OCI-LY7 (cell line): ENCODE data around the gene RGS7BP. TPM values are rescaled to one million over a fixed set of nuclear protein-coding genes. Genes with fewer than 3 reads are reported as not detected.

Experiments
- BruUV-seq: library from RNA; stranded (reverse); fragments of 400-500 nt; replicated peaks from 2 replicates; lab custom pipeline; 2021; lab: Mats Ljungman, UMichigan
- CTCF ChIA-PET: fragments of 300-600 bp; sonication (Branson Sonifier 250); formaldehyde crosslinking; loops from one replicate; lab custom pipeline; 2022; ENCODE audit warnings: antibody characterized with exemption; ENCODE audit not compliant: unreplicated experiment; lab: Charles Lee
- POLR2A ChIA-PET: fragments of 300-600 bp; sonication (Branson Sonifier 250); formaldehyde crosslinking; loops from one replicate; lab custom pipeline; 2022; ENCODE audit warnings: antibody characterized with exemption; lab: Charles Lee
- DNase-seq: peaks from one replicate; pipeline ENCODE4 v3.0.0-alpha.2; 2015; ENCODE audit warnings: low spot score
- H2AFZ ChIP-seq: fragments of 200-600 bp; sonication (generic), shearing (Covaris generic); 2 replicates; pipeline ENCODE4 v1.6.1; 2014; ENCODE audit warnings: mild to moderate bottlenecking, antibody characterized with exemption, low read length, moderate library complexity
- H3K27ac ChIP-seq: fragments of 200-600 bp; sonication (generic); 2 replicates; pipeline ENCODE4 v1.5.1; 2014; ENCODE audit warnings: mixed run types, low read depth, mild to moderate bottlenecking, moderate library complexity, low read length, inconsistent platforms; ENCODE audit not compliant: poor library complexity, severe bottlenecking
- H3K36me3 ChIP-seq: fragments of 200-600 bp; sonication (generic); 2 replicates; pipeline ENCODE4 v1.6.1; 2014; ENCODE audit warnings: mild to moderate bottlenecking, antibody characterized with exemption, low read length, moderate library complexity, mixed read lengths; ENCODE audit not compliant: insufficient read depth
- H3K4me1 ChIP-seq: fragments of 200-600 bp; sonication (generic); 2 replicates; pipeline ENCODE4 v1.5.1; 2014; ENCODE audit warnings: mild to moderate bottlenecking, low read length; ENCODE audit not compliant: insufficient read depth, poor library complexity, severe bottlenecking
- H3K4me2 ChIP-seq: fragments of 200-600 bp; sonication (generic); 2 replicates; pipeline ENCODE4 v1.6.1; 2014; ENCODE audit warnings: mild to moderate bottlenecking, low read length
- H3K4me3 ChIP-seq: fragments of 200-600 bp; sonication (generic); 2 replicates; pipeline ENCODE4 v1.5.1; 2014; ENCODE audit warnings: mild to moderate bottlenecking, low read depth, low read length; ENCODE audit not compliant: poor library complexity, severe bottlenecking
- H3K79me2 ChIP-seq: fragments of 200-600 bp; sonication (generic); 2 replicates; pipeline ENCODE4 v1.6.1; 2016; ENCODE audit warnings: low read depth, mild to moderate bottlenecking, low read length, moderate library complexity, mixed read lengths; ENCODE audit not compliant: insufficient read depth
- H3K9me2 ChIP-seq: fragments of 200-600 bp; sonication (generic); 2 replicates; pipeline ENCODE4 v1.6.1; 2016; ENCODE audit warnings: mild to moderate bottlenecking, low read length, mixed read lengths; ENCODE audit not compliant: insufficient read depth
- H3K9me3 ChIP-seq: fragments of 200-600 bp; sonication (generic); 2 replicates; pipeline ENCODE4 v1.6.1; 2014; ENCODE audit warnings: mild to moderate bottlenecking, mixed run types, low read length, mixed read lengths
- H4K20me1 ChIP-seq: fragments of 200-600 bp; sonication (generic); 2 replicates; pipeline ENCODE4 v1.6.1; 2014; ENCODE audit warnings: mild to moderate bottlenecking, antibody characterized with exemption, low read length, moderate library complexity, mixed read lengths; ENCODE audit not compliant: insufficient read depth
- EZH2phosphoT487 ChIP-seq: fragments of 200-600 bp; sonication (generic); IDR thresholded peaks from 2 replicates; pipeline ENCODE4 v1.6.1; 2018; ENCODE audit warnings: low read depth, borderline replicate concordance, mild to moderate bottlenecking, mixed run types, antibody characterized with exemption, low read length, moderate library complexity, mixed read lengths
- intact Hi-C: fragments of 100-400 bp; cut with micrococcal nuclease; formaldehyde crosslinking; loops from one replicate; pipeline ENCODE4 v1.10.0; 2022; ENCODE audit not compliant: unreplicated experiment
- total RNA-seq, 2 experiments: library from RNA; depleted of rRNA in 1 of 2; stranded (reverse); fragments of >200 nt in 1 of 2; shearing (Covaris generic) in 1 of 2; gene quantifications; 2 replicates each; pipeline ENCODE4 v1.2.3, GENCODE V29; 2014 to 2022
- TF ChIP-seq, protein P1 (sequence below): fragments of 200-600 bp; sonication (generic); conservative IDR thresholded peaks from 2 replicates; pipeline ENCODE4 v1.5.1; 2014; ENCODE audit warnings: mild to moderate bottlenecking, antibody characterized with exemption, low read length, moderate library complexity, mixed read lengths

Gene RGS7BP
- total RNA-seq, 2 experiments from 2014 or later, result not detected

DNA sequence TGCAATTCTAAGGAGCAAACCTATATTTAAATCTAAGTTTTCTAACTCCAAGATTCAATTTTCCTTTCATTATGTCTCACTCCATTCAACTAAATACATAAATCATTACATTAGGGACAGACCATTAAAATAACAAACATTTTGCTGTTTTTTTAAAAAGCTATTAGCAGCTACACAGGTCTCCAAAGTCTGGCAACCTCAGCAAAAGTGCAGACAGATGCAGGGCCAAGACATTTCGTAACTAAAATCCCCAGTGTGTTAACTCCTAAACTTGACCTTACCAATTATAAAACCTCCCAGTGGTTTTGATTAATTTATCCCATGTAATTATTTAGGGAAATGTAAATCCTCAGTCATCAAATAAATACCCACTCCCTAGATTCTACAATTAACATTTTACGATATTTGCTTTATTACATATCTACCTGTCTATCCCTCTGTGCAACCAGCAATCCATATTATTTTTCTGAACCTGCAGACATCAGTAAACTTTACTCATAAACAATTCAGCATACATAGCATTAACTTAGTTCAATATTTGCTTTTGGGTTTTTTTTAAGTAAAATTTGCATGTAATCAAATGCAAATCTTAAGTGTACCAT is 64.7 kb downstream of the RGS7BP start:
- no peaks in the 10 kb centered on the region for H4K20me1 ChIP-seq
- no peak for DNase-seq

DNA sequence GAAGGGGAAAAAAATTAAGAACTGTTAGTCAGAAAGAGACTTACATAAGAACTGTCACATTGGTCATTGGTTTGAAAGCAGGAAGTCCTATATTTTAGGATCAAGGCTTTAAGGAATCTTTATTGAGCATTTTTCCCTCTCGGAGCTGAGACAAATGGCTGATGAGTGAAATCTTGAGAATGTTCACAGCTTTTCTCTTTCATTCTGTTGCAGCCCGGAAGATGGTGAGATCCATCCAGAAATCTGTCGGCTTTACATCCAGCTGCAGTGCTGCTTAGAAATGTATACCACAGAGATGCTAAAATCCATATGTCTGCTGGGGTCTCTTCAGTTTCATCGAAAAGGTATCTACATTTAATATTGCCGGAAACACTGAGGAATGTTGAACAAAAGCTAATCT is 69.7 kb downstream of the RGS7BP start:
- Histone ChIP-seq H3K4me2 (no peak overlapping the region), H3K36me3 (no peaks in the 10 kb centered on the region), H4K20me1 (no peaks in the 10 kb centered on the region), H3K9me2 (no peaks in the 10 kb centered on the region), H3K4me3 (no peak overlapping the region), H3K79me2 (no peaks in the 10 kb centered on the region), H3K4me1 (no peaks in the 10 kb centered on the region), H3K9me3 (no peaks in the 10 kb centered on the region), H3K27ac (no peak overlapping the region), H2AFZ (no peak overlapping the region)
- ChIA-PET CTCF (no interaction called here), POLR2A (interaction anchor here (0.6 to 0.7 kb wide), 3 partner anchors 9 to 1806 kb away, joined by 3 to 4 read pairs (median 3); no protein-coding TSS in a partner anchor)
- BruUV-seq, result no TSS peak
- no peak for DNase-seq
- TF ChIP-seq, protein P1, sequence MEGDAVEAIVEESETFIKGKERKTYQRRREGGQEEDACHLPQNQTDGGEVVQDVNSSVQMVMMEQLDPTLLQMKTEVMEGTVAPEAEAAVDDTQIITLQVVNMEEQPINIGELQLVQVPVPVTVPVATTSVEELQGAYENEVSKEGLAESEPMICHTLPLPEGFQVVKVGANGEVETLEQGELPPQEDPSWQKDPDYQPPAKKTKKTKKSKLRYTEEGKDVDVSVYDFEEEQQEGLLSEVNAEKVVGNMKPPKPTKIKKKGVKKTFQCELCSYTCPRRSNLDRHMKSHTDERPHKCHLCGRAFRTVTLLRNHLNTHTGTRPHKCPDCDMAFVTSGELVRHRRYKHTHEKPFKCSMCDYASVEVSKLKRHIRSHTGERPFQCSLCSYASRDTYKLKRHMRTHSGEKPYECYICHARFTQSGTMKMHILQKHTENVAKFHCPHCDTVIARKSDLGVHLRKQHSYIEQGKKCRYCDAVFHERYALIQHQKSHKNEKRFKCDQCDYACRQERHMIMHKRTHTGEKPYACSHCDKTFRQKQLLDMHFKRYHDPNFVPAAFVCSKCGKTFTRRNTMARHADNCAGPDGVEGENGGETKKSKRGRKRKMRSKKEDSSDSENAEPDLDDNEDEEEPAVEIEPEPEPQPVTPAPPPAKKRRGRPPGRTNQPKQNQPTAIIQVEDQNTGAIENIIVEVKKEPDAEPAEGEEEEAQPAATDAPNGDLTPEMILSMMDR, result no peak
- no peak for TF ChIP-seq EZH2phosphoT487
- intact Hi-C loops, result no loop called here

More for the DNA sequence above, 64.7 kb downstream of the RGS7BP start:
- CTCF ChIA-PET, result no interaction called here
- Histone ChIP-seq H3K27ac (no peak overlapping the region), H3K9me3 (no peaks in the 10 kb centered on the region), H3K36me3 (no peaks in the 10 kb centered on the region), H3K79me2 (no peaks in the 10 kb centered on the region), H3K4me3 (no peak overlapping the region), H2AFZ (no peak overlapping the region), H3K4me2 (no peak overlapping the region), H3K4me1 (no peaks in the 10 kb centered on the region), H3K9me2 (no peaks in the 10 kb centered on the region)
- intact Hi-C loops, result no loop called here
- BruUV-seq, result no TSS peak
- TF ChIP-seq, protein P1, result no peak
- TF ChIP-seq EZH2phosphoT487, result no peak
- POLR2A ChIA-PET, result interaction anchor here (0.6 kb wide), 1 partner anchor 35 kb away, joined by 3 read pairs; no protein-coding TSS in a partner anchor

DNA sequence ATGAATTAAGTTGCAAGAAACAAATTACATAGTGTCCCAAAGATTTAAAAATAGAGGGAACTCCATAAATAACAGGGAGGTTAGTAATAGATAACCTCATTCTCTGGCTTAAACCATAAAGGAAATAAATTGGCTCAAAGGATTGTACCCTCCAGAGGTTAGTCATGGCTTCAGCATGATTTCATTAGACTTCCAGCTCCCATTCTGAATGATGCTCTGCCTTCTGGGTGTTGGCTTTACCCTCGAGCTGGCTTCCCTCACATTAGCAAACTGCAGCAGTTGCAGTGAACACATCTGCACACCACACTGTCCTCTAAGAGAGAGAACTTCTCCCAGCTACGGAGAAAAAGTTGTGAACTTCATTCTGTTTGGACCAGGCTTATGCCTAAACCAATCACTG is 70.4 kb downstream of the RGS7BP start:
- H3K27ac ChIP-seq, result no peak overlapping the region
- H2AFZ ChIP-seq, result no peak overlapping the region
- H3K9me3 ChIP-seq, result no peaks in the 10 kb centered on the region
- ChIA-PET CTCF (no interaction called here), POLR2A (interaction anchor here (0.7 kb wide), 1 partner anchor 9 kb away, joined by 3 read pairs; no protein-coding TSS in a partner anchor)
- no peak overlapping the region for H3K4me2 ChIP-seq
- H4K20me1 ChIP-seq, result no peaks in the 10 kb centered on the region
- no peak overlapping the region for H3K4me3 ChIP-seq
- no peaks in the 10 kb centered on the region for H3K4me1 ChIP-seq
- BruUV-seq, result no TSS peak
- no peaks in the 10 kb centered on the region for H3K36me3 ChIP-seq
- TF ChIP-seq, protein P1, result no peak
- no peak for TF ChIP-seq EZH2phosphoT487
- no peaks in the 10 kb centered on the region for H3K79me2 ChIP-seq
- intact Hi-C loops, result no loop called here
- no peak for DNase-seq
- H3K9me2 ChIP-seq, result no peaks in the 10 kb centered on the region
